ENCODE measurements around the gene INTS7.

DNA sequence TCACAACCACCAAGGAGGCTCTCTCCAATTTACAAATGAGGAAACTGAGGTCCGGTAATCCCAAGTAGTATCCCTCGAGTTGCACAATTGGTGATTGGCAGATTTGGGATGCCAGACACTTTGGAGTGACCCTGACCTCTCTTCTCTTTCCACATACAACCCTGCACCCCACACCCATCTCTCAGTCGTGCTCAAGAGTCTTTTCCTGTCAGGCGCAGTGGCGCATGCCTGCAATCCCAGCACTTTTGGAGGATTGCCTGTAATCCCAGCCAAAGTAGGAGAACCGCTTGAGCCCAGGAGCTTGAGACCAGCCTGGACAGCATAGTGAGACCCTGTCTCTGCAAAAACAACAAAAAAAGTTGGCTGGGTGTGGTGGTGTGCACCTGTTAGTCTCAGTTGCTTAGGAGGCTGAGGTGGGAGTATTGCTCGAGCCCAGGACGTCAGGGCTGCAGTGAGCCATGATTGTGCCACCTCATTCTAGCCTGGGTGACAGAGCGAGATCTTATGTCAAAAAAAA, 113.7 kb downstream of the INTS7 start:
- TF ChIP-seq MXI1 (IDR thresholded peaks at IDR 0.05; ENCODE audit: borderline replicate concordance, low read depth, low read length) (no peak), BHLHE40 (IDR thresholded peaks at IDR 0.05; ENCODE audit: low read depth, low read length) (no peak), MAZ (IDR thresholded peaks at IDR 0.05; ENCODE audit: borderline replicate concordance, low read depth, low read length) (no peak), SMC3 (IDR thresholded peaks at IDR 0.05; ENCODE audit: low read depth, low read length) (no peak), CEBPB (IDR thresholded peaks at IDR 0.05; ENCODE audit: low read depth, low read length) (no peak), POLR2A (IDR thresholded peaks at IDR 0.05; ENCODE audit: low read depth, low read length) (no peak), RAD21 (IDR thresholded peaks at IDR 0.05; ENCODE audit: low read length) (no peak), RCOR1 (IDR thresholded peaks at IDR 0.05; ENCODE audit: insufficient replicate concordance, low read length) (no peak), FOS (IDR thresholded peaks at IDR 0.05; ENCODE audit: low read depth, low read length) (no peak), RFX5 (IDR thresholded peaks at IDR 0.05; ENCODE audit: low read depth, low read length) (no peak), CHD1 (IDR thresholded peaks at IDR 0.05; ENCODE audit: low read depth, low read length) (no peak)
- TF ChIP-seq, protein P1, sequence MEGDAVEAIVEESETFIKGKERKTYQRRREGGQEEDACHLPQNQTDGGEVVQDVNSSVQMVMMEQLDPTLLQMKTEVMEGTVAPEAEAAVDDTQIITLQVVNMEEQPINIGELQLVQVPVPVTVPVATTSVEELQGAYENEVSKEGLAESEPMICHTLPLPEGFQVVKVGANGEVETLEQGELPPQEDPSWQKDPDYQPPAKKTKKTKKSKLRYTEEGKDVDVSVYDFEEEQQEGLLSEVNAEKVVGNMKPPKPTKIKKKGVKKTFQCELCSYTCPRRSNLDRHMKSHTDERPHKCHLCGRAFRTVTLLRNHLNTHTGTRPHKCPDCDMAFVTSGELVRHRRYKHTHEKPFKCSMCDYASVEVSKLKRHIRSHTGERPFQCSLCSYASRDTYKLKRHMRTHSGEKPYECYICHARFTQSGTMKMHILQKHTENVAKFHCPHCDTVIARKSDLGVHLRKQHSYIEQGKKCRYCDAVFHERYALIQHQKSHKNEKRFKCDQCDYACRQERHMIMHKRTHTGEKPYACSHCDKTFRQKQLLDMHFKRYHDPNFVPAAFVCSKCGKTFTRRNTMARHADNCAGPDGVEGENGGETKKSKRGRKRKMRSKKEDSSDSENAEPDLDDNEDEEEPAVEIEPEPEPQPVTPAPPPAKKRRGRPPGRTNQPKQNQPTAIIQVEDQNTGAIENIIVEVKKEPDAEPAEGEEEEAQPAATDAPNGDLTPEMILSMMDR (conservative IDR thresholded peaks at IDR 0.05; ENCODE audit: low read depth, low read length) = no peak
- TF ChIP-seq, protein P2, sequence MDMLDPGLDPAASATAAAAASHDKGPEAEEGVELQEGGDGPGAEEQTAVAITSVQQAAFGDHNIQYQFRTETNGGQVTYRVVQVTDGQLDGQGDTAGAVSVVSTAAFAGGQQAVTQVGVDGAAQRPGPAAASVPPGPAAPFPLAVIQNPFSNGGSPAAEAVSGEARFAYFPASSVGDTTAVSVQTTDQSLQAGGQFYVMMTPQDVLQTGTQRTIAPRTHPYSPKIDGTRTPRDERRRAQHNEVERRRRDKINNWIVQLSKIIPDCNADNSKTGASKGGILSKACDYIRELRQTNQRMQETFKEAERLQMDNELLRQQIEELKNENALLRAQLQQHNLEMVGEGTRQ (IDR thresholded peaks at IDR 0.05; ENCODE audit: low read depth, low read length) = no peak

Data from IMR-90 (cell line).